Keratinocyte (primary cell): ENCODE data around the gene OR10Z1. TPM values are rescaled to one million over a fixed set of nuclear protein-coding genes. Genes with fewer than 3 reads are reported as not detected.

Experiments used
- DNase-seq: peaks from one replicate; pipeline ENCODE4 v3.0.0-alpha.2; 2011; ENCODE audit warnings: low read depth, missing footprints, low spot score
- FAIRE-seq: peaks from 2 replicates; lab custom pipeline; 2011; peaks lifted over from hg19 to GRCh38; lab: Jason Lieb, UNC
- H2AFZ ChIP-seq: 2 replicates; pipeline ENCODE4 v1.6.0; 2012; ENCODE audit warnings: low read length, control low read depth, inconsistent platforms; ENCODE audit not compliant: control insufficient read depth
- H3K27ac ChIP-seq: 2 replicates; pipeline ENCODE4 v1.5.1; 2011; ENCODE audit warnings: low read length; ENCODE audit not compliant: control insufficient read depth, insufficient read depth
- H3K27me3 ChIP-seq: 3 replicates; pipeline ENCODE4 v1.6.0; 2011; ENCODE audit warnings: low read length; ENCODE audit not compliant: control insufficient read depth, insufficient read depth; ENCODE audit errors: extremely low read depth
- H3K36me3 ChIP-seq, 2 experiments: 2 replicates in 1 of 2; 3 replicates in 1 of 2; pipeline ENCODE4 v1.5.1; 2011; ENCODE audit warnings: low read length in 2 of 2, mild to moderate bottlenecking in 1 of 2; ENCODE audit not compliant: control insufficient read depth in 2 of 2, insufficient read depth in 2 of 2; ENCODE audit errors: extremely low read depth in 1 of 2
- H3K4me1 ChIP-seq: 3 replicates; pipeline ENCODE4 v1.5.1; 2011; ENCODE audit warnings: low read length; ENCODE audit not compliant: control insufficient read depth, insufficient read depth; ENCODE audit errors: extremely low read depth
- H3K4me2 ChIP-seq: 3 replicates; pipeline ENCODE4 v1.6.0; 2011; ENCODE audit warnings: low read depth, low read length; ENCODE audit not compliant: control insufficient read depth, insufficient read depth; ENCODE audit errors: extremely low read depth
- H3K4me3 ChIP-seq, 3 experiments: fragments of 200-600 bp in 1 of 3; sonication (generic) in 1 of 3; 2 replicates in 2 of 3; 3 replicates in 1 of 3; pipeline ENCODE4 v1.5.1; 2011 to 2016; ENCODE audit warnings: low read length in 3 of 3, mild to moderate bottlenecking in 3 of 3, control low read depth in 2 of 3, inconsistent platforms in 1 of 3, low read depth in 1 of 3, mixed read lengths in 1 of 3, mixed run types in 1 of 3, moderate library complexity in 1 of 3; ENCODE audit not compliant: control insufficient read depth in 2 of 3, insufficient read depth in 2 of 3; ENCODE audit errors: extremely low read depth in 1 of 3
- H3K79me2 ChIP-seq: 2 replicates; pipeline ENCODE4 v1.6.0; 2012; ENCODE audit warnings: low read length; ENCODE audit not compliant: control insufficient read depth, insufficient read depth
- H3K9ac ChIP-seq: 3 replicates; pipeline ENCODE4 v1.6.0; 2011; ENCODE audit warnings: low read length; ENCODE audit not compliant: control insufficient read depth, insufficient read depth; ENCODE audit errors: extremely low read depth
- H3K9me1 ChIP-seq: 3 replicates; pipeline ENCODE4 v1.6.0; 2011; ENCODE audit warnings: low read length; ENCODE audit not compliant: control insufficient read depth, insufficient read depth; ENCODE audit errors: extremely low read depth
- H3K9me3 ChIP-seq: 2 replicates; pipeline ENCODE4 v1.5.1; 2012; ENCODE audit warnings: low read depth, low read length; ENCODE audit not compliant: control insufficient read depth
- H4K20me1 ChIP-seq: 3 replicates; pipeline ENCODE4 v1.6.0; 2011; ENCODE audit warnings: low read length; ENCODE audit not compliant: control insufficient read depth, insufficient read depth; ENCODE audit errors: extremely low read depth
- CTCF ChIP-seq, 3 experiments: IDR thresholded peaks in 1 of 3; conservative IDR thresholded peaks in 1 of 3; optimal IDR thresholded peaks in 1 of 3; 2 replicates in 2 of 3; 3 replicates in 1 of 3; pipeline versions ENCODE3 to v1.5.1; 2011; ENCODE audit warnings: low read length in 3 of 3, mild to moderate bottlenecking in 3 of 3, moderate library complexity in 2 of 3, control low read depth in 1 of 3, inconsistent platforms in 1 of 3; ENCODE audit not compliant: insufficient read depth in 2 of 3; ENCODE audit errors: extremely low read depth in 1 of 3
- EZH2 ChIP-seq: IDR thresholded peaks from one replicate; pipeline ENCODE4 v1.6.1; 2012; ENCODE audit warnings: inconsistent platforms, mild to moderate bottlenecking, low read length, moderate library complexity
- dilution Hi-C: fragments of 300-500 bp; cut with MboI; formaldehyde crosslinking; loops from one replicate; pipeline ENCODE4 v1.7.0; 2020; ENCODE audit warnings: low sequenced_read_pairs; ENCODE audit not compliant: extremely low pct_ligation_motif_present
- polyA plus RNA-seq, 5 experiments: library from polyadenylated mRNA; depleted of rRNA in 3 of 5; stranded (reverse) in 3 of 5; stranded (forward) in 1 of 5; unstranded in 1 of 5; fragments of >200 nt; gene quantifications; 1 replicate in 1 of 5; 2 replicates in 3 of 5; 3 replicates in 1 of 5; pipeline versions ENCODE4 v1.2.1 to v1.2.3, GENCODE V29; 2011 to 2012; ENCODE audit warnings: missing spikeins in 2 of 5, low read depth in 1 of 5, low replicate concordance in 1 of 5

OR10Z1 gene
- polyA plus RNA-seq, 1 donor (not counting 4 experiments of a cell fraction or from before 2014, with no cell fraction given): not detected

DNA sequence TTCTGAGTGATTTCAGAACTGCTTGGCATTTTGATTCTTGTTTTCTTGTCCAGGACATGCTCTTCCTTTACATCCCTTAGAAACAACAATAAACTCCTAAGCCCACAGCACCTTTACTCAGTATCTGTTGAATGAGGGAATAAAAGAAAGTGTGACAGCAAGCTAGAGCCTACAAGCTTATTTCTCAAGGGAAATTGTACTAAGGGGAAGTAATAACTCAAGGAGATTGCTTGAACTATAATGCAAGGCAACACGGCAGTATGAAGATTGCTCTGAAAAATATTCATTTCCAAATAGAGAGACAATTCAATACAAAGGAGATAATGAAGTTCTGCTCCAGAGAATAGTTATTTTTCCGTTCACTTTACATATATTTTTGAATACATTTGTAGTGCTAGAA, 41.2 kb upstream of the OR10Z1 start:
- dilution Hi-C loops: no loop called here
- H3K79me2 ChIP-seq: no peaks in the 10 kb centered on the region
- H3K4me1 ChIP-seq: no peaks in the 10 kb centered on the region
- no peak for FAIRE-seq
- H3K9me3 ChIP-seq: no peaks in the 10 kb centered on the region
- no peak for TF ChIP-seq CTCF (optimal IDR thresholded peaks at IDR 0.05 in 1 of 3, IDR thresholded peaks at IDR 0.05 in 1 of 3, conservative IDR thresholded peaks at IDR 0.05 in 1 of 3; ENCODE audit: extremely low read depth in 1 of 3, insufficient read depth in 2 of 3, low read length in 3 of 3)
- no peak for TF ChIP-seq EZH2
- no peak overlapping the region for H3K4me2 ChIP-seq
- no peak overlapping the region for H3K27ac ChIP-seq
- no peaks in the 10 kb centered on the region for H4K20me1 ChIP-seq
- no peak for DNase-seq
- no peak overlapping the region for H3K4me3 ChIP-seq
- no peaks in the 10 kb centered on the region for H3K36me3 ChIP-seq
- no peak overlapping the region for H3K9ac ChIP-seq
- H2AFZ ChIP-seq: no peak overlapping the region
- no peaks in the 10 kb centered on the region for H3K9me1 ChIP-seq
- no peaks in the 10 kb centered on the region for H3K27me3 ChIP-seq

- DNase-seq (no peak), FAIRE-seq (no peak)
- Histone ChIP-seq H3K4me1 (no peaks in the 10 kb centered on the region), H3K36me3 (no peaks in the 10 kb centered on the region), H3K27me3 (no peaks in the 10 kb centered on the region), H3K27ac (no peak overlapping the region), H2AFZ (no peak overlapping the region), H3K9me1 (no peaks in the 10 kb centered on the region), H3K9me3 (no peaks in the 10 kb centered on the region), H3K79me2 (no peaks in the 10 kb centered on the region), H3K4me3 (no peak overlapping the region), H3K4me2 (no peak overlapping the region), H3K9ac (no peak overlapping the region), H4K20me1 (no peaks in the 10 kb centered on the region)
- dilution Hi-C loops: no loop called here
- TF ChIP-seq EZH2 (no peak), CTCF (optimal IDR thresholded peaks at IDR 0.05 in 1 of 3, IDR thresholded peaks at IDR 0.05 in 1 of 3, conservative IDR thresholded peaks at IDR 0.05 in 1 of 3; ENCODE audit: extremely low read depth in 1 of 3, insufficient read depth in 2 of 3, low read length in 3 of 3) (no peak)
These were observed 40.5 kb upstream of the OR10Z1 start for GRCh38 chr1:158564608-158565007.
